ENCODE results near the gene DAGLB.
"Not testable (repeated sequence)": the region's sequence is repeated elsewhere in the genome, so short reads cannot be mapped to it uniquely, and the experiment has no call there.

Gene DAGLB

GRCh38 chr7:6397759-6398495 is 49.8 kb downstream of the DAGLB start:
- not testable (repeated sequence) for DNase-seq (ENCODE audit: low read depth)

- DNase-seq (ENCODE audit: low read depth): no peak
These were observed 51.7 kb downstream of the DAGLB start for GRCh38 chr7:6395898-6396595.

GRCh38 chr7:6394114-6394513 is 53.6 kb downstream of the DAGLB start:
- DNase-seq (ENCODE audit: low read depth): no peak

- DNase-seq (ENCODE audit: low read depth): no peak
These were observed 54.1 kb downstream of the DAGLB start for GRCh38 chr7:6393667-6394056.

- no peak for DNase-seq (ENCODE audit: low read depth)
These were observed 54.8 kb downstream of the DAGLB start for GRCh38 chr7:6392712-6393666.

- DNase-seq (ENCODE audit: low read depth): no peak
These were observed 58.0 kb downstream of the DAGLB start for GRCh38 chr7:6389728-6390127.

- DNase-seq (ENCODE audit: low read depth): no peak
These were observed 59.9 kb downstream of the DAGLB start for GRCh38 chr7:6387734-6388294.

- DNase-seq (ENCODE audit: low read depth): no peak
These were observed 61.0 kb downstream of the DAGLB start for GRCh38 chr7:6386779-6387178.

DNA sequence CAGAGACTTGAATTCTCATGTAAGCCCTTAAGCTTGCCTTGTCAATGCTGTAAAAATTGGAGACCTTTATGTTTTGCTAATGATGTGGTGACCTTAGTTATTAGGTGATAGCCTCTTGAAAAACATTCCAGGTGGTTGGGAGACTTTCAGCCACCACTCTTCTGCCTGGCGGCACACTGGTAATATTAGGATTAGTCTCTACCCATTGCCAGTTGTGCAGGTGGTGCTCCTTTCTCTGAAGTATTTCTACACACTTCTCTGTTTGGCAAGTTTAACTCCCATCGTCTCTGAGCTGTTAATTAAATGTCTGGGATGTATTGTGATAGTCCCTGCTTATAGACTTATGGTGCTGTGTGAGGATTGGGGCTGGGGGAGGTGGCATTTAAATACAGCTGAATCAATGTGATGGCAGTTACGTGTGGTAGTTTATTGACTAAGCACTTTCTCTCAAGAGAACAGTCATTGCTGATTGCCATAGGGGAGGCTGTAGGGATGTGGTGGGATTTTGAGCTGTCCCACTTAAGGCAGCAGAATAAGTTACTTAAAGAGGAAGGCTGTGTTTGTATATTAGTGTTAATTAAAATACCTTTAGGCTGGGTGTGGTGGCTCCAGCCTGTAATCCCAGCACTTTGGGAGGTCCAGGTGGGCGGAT is 61.7 kb downstream of the DAGLB start:
- DNase-seq (ENCODE audit: low read depth): no peak

GRCh38 chr7:6385110-6385781 is 62.5 kb downstream of the DAGLB start:
- no peak for DNase-seq (ENCODE audit: low read depth)

DNA sequence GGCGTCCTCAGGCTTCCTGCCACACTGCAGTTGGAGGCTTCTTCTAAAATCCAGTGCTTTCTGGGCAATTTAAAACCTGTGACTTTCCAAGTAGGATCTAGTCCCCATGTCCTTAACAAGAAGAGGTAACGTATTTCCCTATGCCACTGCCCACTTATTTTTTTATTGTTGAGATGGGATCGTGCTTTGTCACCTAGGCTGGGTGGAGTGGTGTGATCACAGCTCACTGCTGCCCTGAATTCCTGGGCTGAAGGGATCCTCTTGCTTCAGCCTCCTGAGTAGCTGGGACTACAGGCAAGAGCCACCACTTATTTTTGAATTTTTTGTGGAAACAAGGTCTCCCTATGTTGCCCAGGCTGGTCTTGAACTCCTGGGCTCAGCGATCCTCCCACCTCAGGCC is 63.4 kb downstream of the DAGLB start:
- DNase-seq (ENCODE audit: low read depth): no peak

GRCh38 chr7:6382817-6383216 is 64.9 kb downstream of the DAGLB start:
- DNase-seq (ENCODE audit: low read depth): no peak

GRCh38 chr7:6381846-6382245 is 65.9 kb downstream of the DAGLB start:
- not testable (repeated sequence) for DNase-seq (ENCODE audit: low read depth)

DNA sequence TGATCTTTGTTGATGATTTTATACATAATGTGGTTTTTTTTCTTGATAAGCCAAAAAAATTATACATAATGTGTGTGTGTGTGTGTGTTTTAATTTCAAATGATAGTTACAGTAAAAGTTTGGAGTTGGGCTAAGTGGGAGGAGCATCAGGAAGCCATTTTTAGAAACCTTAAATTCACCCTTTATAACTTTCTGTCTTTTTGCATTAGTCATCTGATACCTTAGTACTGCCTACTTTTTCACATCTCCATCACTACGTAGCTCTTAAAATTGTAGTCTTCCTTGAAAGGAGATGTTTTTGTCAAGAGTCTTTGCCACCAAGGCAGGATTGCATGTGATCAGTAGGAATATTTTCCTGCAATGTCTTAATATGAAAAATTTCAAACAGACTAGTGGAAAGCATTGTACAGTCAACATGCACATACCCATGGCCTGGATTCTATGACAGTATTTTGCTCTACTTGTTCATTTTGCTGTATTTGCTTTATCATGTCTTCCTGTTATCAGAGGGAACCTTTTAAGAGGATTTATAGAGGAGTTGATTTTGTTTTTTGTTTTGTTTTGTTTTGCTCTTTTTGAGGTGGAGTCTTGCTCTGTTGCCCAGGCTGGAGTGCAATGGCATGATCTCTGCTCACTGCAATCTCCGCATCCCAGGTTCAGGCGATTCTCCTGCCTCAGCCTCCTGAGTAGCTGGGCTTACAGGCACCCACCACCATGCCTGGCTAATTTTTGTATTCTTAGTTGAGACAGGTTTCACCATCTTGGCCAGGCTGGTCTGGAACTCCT is 67.3 kb downstream of the DAGLB start:
- DNase-seq (ENCODE audit: low read depth): no peak

DNA sequence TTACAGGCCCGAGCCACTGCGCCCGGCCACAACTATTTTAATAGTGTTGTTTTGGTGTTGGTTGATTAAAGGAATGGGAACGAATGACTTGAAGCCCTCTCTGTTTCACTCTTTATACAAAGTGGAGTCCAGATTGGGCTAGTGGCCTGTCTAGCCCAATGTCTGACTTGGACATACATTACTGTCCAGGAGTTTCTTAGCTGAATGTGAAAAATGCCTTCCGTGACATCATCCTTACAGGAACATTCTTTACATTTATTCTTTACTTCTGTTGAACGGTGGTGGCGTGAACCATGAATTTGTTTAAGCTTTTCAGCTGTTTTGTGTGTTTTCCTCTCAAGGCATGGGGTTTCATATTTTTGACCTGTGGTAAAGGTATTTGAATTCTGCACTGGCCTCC is 67.9 kb downstream of the DAGLB start:
- DNase-seq (ENCODE audit: low read depth): no peak

- not testable (repeated sequence) for DNase-seq (ENCODE audit: low read depth)
These were observed 69.2 kb downstream of the DAGLB start for GRCh38 chr7:6378556-6378955.

- DNase-seq (ENCODE audit: low read depth): no peak
These were observed 70.9 kb downstream of the DAGLB start for GRCh38 chr7:6376820-6377219.

GRCh38 chr7:6375348-6376101 is 72.2 kb downstream of the DAGLB start:
- DNase-seq (ENCODE audit: low read depth): no peak

GRCh38 chr7:6367701-6368211 is 80.0 kb downstream of the DAGLB start:
- DNase-seq (ENCODE audit: low read depth): no peak
